DOHH2 (cell line): ENCODE measurements around the gene SIGLEC15.

Experiments
- H3F3A ChIP-seq: fragments of 200-600 bp; sonication (generic), shearing (Covaris generic); 2 replicates; pipeline ENCODE4 v1.6.0; 2016; ENCODE audit warnings: antibody characterized with exemption, mild to moderate bottlenecking; ENCODE audit not compliant: control insufficient read depth, insufficient read depth
- H3K27ac ChIP-seq: fragments of 200-600 bp; sonication (generic); 2 replicates; pipeline ENCODE4 v1.5.1; 2014; ENCODE audit warnings: low read depth, mild to moderate bottlenecking, low read length, moderate library complexity
- H3K27me3 ChIP-seq: fragments of 200-600 bp; sonication (generic); 2 replicates; pipeline ENCODE4 v1.6.1; 2014; ENCODE audit warnings: mild to moderate bottlenecking, low read length, mixed read lengths; ENCODE audit not compliant: control insufficient read depth
- H3K36me3 ChIP-seq: fragments of 200-600 bp; sonication (generic); 2 replicates; pipeline ENCODE4 v1.6.1; 2014; ENCODE audit warnings: mild to moderate bottlenecking, low read length, moderate library complexity, mixed read lengths; ENCODE audit not compliant: control insufficient read depth
- H3K4me1 ChIP-seq: fragments of 200-600 bp; sonication (generic); 2 replicates; pipeline ENCODE4 v1.6.1; 2014; ENCODE audit warnings: mild to moderate bottlenecking, low read length, mixed read lengths; ENCODE audit not compliant: control insufficient read depth
- H3K4me2 ChIP-seq: fragments of 200-600 bp; sonication (generic); 2 replicates; pipeline ENCODE4 v1.6.0; 2014; ENCODE audit warnings: mild to moderate bottlenecking, low read length, moderate library complexity
- H3K4me3 ChIP-seq: fragments of 200-600 bp; sonication (generic); 2 replicates; pipeline ENCODE4 v1.5.1; 2014; ENCODE audit warnings: mild to moderate bottlenecking, low read length, mixed read lengths
- H3K79me2 ChIP-seq: fragments of 200-600 bp; sonication (generic); 2 replicates; pipeline ENCODE4 v1.6.1; 2014; ENCODE audit warnings: mild to moderate bottlenecking, low read length, mixed read lengths; ENCODE audit not compliant: control insufficient read depth
- H3K9me2 ChIP-seq: fragments of 200-600 bp; sonication (generic); replicated peaks from 2 replicates; pipeline ENCODE4 v1.6.1; 2014; ENCODE audit warnings: mild to moderate bottlenecking, low read length, mixed read lengths; ENCODE audit not compliant: control insufficient read depth
- H3K9me3 ChIP-seq: fragments of 200-600 bp; sonication (generic); 2 replicates; pipeline ENCODE4 v1.6.1; 2014; ENCODE audit warnings: antibody characterized with exemption, low read length, mixed read lengths; ENCODE audit not compliant: control insufficient read depth, insufficient read depth
- H4K20me1 ChIP-seq: fragments of 200-600 bp; sonication (generic); 2 replicates; pipeline ENCODE4 v1.6.0; 2014; ENCODE audit warnings: low read depth, mild to moderate bottlenecking, antibody characterized with exemption, low read length, moderate library complexity; ENCODE audit not compliant: control insufficient read depth, insufficient read depth
- EZH2phosphoT487 ChIP-seq: fragments of 200-600 bp; sonication (generic); IDR thresholded peaks from 2 replicates; pipeline ENCODE4 v1.6.1; 2017; ENCODE audit warnings: borderline replicate concordance, mild to moderate bottlenecking, antibody characterized with exemption, low read length, moderate library complexity, mixed read lengths
- TF ChIP-seq, protein P1 (sequence below): fragments of 200-600 bp; sonication (generic); IDR thresholded peaks from one replicate; pipeline ENCODE4 v1.5.1; 2014; ENCODE audit warnings: antibody characterized with exemption, mild to moderate bottlenecking, low read depth, low read length; ENCODE audit not compliant: poor library complexity, severe bottlenecking

The SIGLEC15 gene

DNA sequence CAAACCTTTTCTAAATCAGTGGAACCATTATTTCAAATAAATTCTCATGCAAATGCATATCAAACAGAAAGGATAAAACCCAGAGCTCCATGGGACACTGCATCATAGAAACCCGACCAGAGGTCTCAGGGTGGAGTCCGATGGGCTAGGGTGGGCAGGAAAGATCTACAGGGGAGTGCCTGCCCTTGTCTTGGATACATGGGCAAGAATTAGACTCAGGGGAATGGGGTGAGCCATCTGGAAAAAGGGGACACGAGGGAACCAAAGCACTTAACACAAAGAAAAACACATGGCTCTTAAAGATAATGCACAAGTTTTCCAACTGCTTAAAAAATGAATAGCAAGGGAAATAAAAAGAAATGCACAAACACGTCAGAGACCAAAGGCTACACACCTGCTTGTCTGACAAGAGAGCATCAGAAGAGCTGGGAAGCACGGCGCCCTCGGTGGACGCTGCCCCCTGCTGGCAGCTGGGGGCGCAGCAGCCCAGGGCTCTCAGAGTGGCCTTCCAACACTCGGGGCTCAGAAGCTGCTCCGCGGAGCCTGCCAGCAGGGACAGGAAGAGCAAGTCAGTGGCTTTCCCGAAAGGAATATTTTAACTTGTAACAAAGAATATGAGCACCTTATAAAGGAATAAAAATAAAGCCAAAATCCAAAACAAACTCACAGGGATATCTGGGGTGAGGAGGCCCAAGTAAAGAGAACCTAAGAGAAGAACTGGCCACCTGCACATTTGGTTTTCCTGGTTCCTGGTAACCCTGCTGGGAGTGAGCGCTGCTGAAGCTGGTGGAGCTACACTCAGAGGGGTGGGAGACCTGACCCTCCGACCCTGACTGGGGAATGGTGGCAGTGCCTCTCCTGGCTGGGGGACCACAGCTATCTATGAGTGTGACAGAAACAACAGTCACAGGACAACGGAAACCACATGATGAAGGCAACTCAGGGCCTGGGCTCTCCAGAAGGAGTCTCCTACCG lies 54.5 kb downstream of the SIGLEC15 start:
- no peaks in the 10 kb centered on the region for H3F3A ChIP-seq
- no peak for TF ChIP-seq EZH2phosphoT487
- TF ChIP-seq, protein P1, sequence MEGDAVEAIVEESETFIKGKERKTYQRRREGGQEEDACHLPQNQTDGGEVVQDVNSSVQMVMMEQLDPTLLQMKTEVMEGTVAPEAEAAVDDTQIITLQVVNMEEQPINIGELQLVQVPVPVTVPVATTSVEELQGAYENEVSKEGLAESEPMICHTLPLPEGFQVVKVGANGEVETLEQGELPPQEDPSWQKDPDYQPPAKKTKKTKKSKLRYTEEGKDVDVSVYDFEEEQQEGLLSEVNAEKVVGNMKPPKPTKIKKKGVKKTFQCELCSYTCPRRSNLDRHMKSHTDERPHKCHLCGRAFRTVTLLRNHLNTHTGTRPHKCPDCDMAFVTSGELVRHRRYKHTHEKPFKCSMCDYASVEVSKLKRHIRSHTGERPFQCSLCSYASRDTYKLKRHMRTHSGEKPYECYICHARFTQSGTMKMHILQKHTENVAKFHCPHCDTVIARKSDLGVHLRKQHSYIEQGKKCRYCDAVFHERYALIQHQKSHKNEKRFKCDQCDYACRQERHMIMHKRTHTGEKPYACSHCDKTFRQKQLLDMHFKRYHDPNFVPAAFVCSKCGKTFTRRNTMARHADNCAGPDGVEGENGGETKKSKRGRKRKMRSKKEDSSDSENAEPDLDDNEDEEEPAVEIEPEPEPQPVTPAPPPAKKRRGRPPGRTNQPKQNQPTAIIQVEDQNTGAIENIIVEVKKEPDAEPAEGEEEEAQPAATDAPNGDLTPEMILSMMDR, result peak; percentile 98
- H3K4me1 ChIP-seq, result peaks cover 2% of the 10 kb centered on the region
- no peaks in the 10 kb centered on the region for H3K9me3 ChIP-seq
- no peak overlapping the region for H3K4me3 ChIP-seq
- H3K27ac ChIP-seq, result no peak overlapping the region
- no peaks in the 10 kb centered on the region for H4K20me1 ChIP-seq
- no peak overlapping the region for H3K4me2 ChIP-seq
- H3K36me3 ChIP-seq, result peaks cover 43% of the 10 kb centered on the region
- no peaks in the 10 kb centered on the region for H3K27me3 ChIP-seq
- no peaks in the 10 kb centered on the region for H3K9me2 ChIP-seq
- H3K79me2 ChIP-seq, result no peaks in the 10 kb centered on the region

DNA sequence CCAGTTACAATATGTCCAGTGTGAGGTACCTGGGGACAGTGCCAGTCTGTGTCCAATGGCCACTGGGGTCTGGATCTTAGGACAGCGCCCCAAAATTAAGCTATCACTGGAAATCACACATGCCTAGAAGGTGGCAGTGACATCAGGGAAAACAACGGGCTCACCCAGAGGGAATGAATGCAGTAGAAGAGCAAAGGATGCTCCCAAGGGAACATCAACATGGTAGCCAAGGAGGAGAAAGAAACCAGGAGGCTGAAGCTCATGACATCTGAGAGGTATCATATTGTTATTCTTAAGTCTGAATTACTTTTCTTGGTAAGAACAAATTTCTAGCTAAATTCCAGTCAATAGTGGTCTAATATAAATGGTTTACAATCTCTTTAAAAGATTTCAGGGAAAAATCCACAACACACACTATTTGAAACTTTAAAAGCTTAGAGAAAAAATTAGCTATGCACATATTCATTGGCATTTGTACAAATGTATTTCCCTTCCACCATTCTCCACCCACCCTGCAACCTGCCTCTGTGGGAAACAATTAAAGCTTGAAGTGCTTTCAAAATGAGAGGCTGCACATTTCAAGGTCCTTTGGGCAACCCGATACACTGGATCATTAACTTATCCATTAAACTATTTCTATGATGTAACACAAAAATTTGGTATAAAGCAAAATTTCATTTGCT lies 55.5 kb downstream of the SIGLEC15 start:
- H3F3A ChIP-seq, result no peaks in the 10 kb centered on the region
- no peak overlapping the region for H3K4me2 ChIP-seq
- H3K4me1 ChIP-seq, result no peaks in the 10 kb centered on the region
- H3K9me2 ChIP-seq, result no peaks in the 10 kb centered on the region
- no peak overlapping the region for H3K27ac ChIP-seq
- H4K20me1 ChIP-seq, result no peaks in the 10 kb centered on the region
- H3K4me3 ChIP-seq, result no peak overlapping the region
- TF ChIP-seq, protein P1, result no peak
- TF ChIP-seq EZH2phosphoT487, result no peak
- no peaks in the 10 kb centered on the region for H3K9me3 ChIP-seq
- no peaks in the 10 kb centered on the region for H3K27me3 ChIP-seq
- H3K36me3 ChIP-seq, result peaks cover 39% of the 10 kb centered on the region
- no peaks in the 10 kb centered on the region for H3K79me2 ChIP-seq

DNA sequence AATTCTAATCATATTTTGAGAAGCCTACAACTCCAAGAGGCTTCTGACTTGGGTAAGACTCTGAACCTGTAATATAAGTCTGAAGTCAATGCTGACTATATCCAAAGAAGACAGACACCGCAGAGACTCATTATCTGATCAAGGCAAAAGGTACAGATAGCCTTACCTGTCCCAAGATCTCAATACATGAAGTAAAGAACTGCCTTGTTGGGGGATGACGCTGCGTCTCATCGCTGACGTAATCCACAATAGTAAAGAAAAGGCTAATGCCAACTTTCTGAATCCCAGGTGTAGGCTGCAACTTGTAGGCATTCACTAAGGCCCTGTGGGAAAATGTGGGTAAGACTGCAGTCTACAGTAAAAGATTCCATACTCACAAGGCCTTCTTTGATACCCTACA lies 62.1 kb downstream of the SIGLEC15 start:
- Histone ChIP-seq H3K79me2 (no peaks in the 10 kb centered on the region), H3K4me2 (no peak overlapping the region), H3K4me3 (no peak overlapping the region), H3K9me3 (no peaks in the 10 kb centered on the region), H3K9me2 (no peaks in the 10 kb centered on the region), H4K20me1 (no peaks in the 10 kb centered on the region), H3K36me3 (peaks cover 11% of the 10 kb centered on the region), H3F3A (no peaks in the 10 kb centered on the region), H3K4me1 (no peaks in the 10 kb centered on the region), H3K27me3 (no peaks in the 10 kb centered on the region), H3K27ac (no peak overlapping the region)
- no peak for TF ChIP-seq EZH2phosphoT487
- TF ChIP-seq, protein P1, result no peak
